WERI-Rb-1 (cell line): Measurements from ENCODE around the gene CFL2.

Experiments
- DNase-seq: peaks from one replicate; pipeline ENCODE4 v3.0.0-alpha.2; 2020
- H3K27ac ChIP-seq: fragments of 250-450 bp; sonication (Bioruptor Pico); 2 replicates; pipeline ENCODE4 v1.5.1; 2020; ENCODE audit warnings: mild to moderate bottlenecking, moderate library complexity
- H3K27me3 ChIP-seq: fragments of 250-450 bp; sonication (Bioruptor Pico); 2 replicates; pipeline ENCODE4 v1.5.1; 2021; ENCODE audit warnings: mild to moderate bottlenecking, low read depth, moderate library complexity; ENCODE audit not compliant: insufficient read depth, severe bottlenecking
- H3K36me3 ChIP-seq: fragments of 250-450 bp; sonication (Bioruptor Pico); 2 replicates; pipeline ENCODE4 v1.5.1; 2020; ENCODE audit warnings: mild to moderate bottlenecking, moderate library complexity
- H3K4me3 ChIP-seq: 2 replicates; pipeline ENCODE4 v1.5.1; 2011; ENCODE audit warnings: low read depth, mild to moderate bottlenecking, control low read depth, low read length
- H3K9me3 ChIP-seq: fragments of 250-450 bp; sonication (Bioruptor Pico); 2 replicates; pipeline ENCODE4 v1.5.1; 2021; ENCODE audit warnings: mild to moderate bottlenecking, moderate library complexity; ENCODE audit not compliant: severe bottlenecking
- TF ChIP-seq, protein P1 (sequence below): IDR thresholded peaks from 2 replicates; pipeline ENCODE4 v1.5.1; 2011; ENCODE audit warnings: low read depth, mild to moderate bottlenecking, control low read depth, inconsistent platforms, low read length

The CFL2 gene

DNA sequence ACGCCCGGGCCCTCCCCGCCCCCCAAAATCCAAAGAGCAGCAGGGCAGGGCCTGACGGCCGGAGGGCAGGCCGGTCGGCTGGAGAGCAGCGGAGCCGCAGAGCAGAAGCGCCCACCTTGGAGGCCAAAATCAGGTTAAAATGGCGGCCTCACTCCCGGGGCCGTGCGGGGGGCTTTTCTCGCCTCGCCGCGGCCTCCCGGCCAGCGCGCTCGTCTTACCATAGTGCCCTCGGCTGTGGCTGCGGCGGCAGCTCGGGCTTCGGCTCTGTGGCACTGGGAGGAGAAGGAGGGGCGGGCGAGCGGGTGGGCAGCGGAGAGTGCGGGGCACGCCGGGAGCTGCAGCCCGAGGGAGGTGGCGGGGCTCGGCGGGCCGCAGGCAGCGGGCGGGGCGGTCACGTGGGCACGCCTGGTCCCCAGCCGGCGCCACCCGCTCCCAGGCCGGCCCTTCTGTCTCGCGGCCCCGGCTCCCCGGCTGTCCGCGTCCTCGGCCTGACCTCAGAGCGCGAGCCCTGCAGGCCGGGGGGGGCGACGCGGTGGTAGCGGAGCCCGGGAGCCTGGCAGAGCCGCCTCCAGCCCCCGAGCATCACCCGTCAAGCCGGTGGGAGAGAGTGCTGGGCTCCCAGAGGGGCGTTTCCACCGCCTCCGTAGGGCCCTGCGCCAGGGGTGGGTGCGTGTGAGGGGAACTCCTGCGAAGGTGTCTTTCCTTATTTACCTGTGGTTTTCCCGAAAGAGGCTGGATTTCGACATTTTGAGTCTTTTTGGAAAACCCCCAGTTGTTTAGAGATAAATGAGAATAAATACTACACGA lies at the start of gene CFL2:
CFL2 (minus strand) TSS at position 274 of the 807 bp plus-strand sequence; CDS start at position 221, 53 bp downstream.
- TF ChIP-seq, protein P1, sequence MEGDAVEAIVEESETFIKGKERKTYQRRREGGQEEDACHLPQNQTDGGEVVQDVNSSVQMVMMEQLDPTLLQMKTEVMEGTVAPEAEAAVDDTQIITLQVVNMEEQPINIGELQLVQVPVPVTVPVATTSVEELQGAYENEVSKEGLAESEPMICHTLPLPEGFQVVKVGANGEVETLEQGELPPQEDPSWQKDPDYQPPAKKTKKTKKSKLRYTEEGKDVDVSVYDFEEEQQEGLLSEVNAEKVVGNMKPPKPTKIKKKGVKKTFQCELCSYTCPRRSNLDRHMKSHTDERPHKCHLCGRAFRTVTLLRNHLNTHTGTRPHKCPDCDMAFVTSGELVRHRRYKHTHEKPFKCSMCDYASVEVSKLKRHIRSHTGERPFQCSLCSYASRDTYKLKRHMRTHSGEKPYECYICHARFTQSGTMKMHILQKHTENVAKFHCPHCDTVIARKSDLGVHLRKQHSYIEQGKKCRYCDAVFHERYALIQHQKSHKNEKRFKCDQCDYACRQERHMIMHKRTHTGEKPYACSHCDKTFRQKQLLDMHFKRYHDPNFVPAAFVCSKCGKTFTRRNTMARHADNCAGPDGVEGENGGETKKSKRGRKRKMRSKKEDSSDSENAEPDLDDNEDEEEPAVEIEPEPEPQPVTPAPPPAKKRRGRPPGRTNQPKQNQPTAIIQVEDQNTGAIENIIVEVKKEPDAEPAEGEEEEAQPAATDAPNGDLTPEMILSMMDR = no peak
- peak; percentile 83 for DNase-seq
- Histone ChIP-seq H3K36me3 (peaks cover 7% of the 10 kb centered on the region), H3K27ac (peak within 1 kb of the TSS; percentile 79), H3K9me3 (no peaks in the 10 kb centered on the region), H3K27me3 (peaks cover 20% of the 10 kb centered on the region), H3K4me3 (peak within 1 kb of the TSS; percentile 85)

DNA sequence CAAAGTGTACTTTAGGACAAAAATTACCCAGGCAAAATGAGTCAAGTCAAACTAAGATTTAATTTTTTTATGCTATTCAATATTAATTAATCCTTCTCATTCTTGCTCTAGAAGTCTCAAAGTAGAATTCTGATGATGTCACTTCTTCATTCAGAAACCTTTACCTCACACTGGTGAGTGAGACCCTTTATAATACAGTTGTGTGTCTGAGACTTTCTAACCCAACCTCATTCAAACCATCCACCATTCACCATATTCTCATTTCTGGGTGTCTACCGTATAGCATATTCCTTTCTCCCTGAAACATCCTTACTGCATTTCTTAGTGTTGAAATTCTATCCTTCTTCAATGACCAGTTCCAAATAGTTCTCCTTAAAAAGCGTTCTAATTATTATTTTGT lies 40.8 kb upstream of the CFL2 start:
- Histone ChIP-seq H3K27ac (no peak overlapping the region), H3K4me3 (no peak overlapping the region), H3K27me3 (no peaks in the 10 kb centered on the region), H3K9me3 (no peaks in the 10 kb centered on the region), H3K36me3 (peaks cover 52% of the 10 kb centered on the region)
- DNase-seq = no peak
- TF ChIP-seq, protein P1 = no peak

DNA sequence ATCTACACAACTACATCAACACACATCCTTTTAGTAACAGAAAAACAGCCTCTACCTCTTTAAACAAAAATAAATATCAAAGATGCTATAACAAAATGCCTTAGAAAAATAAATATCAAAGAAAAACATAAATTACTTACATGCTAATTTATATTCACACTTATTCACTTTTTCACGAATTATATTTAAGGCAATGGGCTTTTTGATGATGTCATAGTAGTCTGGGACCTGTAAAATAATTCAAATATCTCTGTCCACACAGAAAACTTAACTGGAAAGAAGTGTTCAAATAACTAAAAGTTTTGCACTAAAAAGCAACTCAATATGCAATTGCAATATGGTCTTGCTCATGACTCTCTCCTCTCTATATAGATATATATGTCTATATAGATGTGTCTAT lies 40.3 kb upstream of the CFL2 start:
- DNase-seq = no peak
- Histone ChIP-seq H3K36me3 (peaks cover 47% of the 10 kb centered on the region), H3K4me3 (no peak overlapping the region), H3K27me3 (no peaks in the 10 kb centered on the region), H3K9me3 (no peaks in the 10 kb centered on the region), H3K27ac (no peak overlapping the region)
- TF ChIP-seq, protein P1 = no peak

DNA sequence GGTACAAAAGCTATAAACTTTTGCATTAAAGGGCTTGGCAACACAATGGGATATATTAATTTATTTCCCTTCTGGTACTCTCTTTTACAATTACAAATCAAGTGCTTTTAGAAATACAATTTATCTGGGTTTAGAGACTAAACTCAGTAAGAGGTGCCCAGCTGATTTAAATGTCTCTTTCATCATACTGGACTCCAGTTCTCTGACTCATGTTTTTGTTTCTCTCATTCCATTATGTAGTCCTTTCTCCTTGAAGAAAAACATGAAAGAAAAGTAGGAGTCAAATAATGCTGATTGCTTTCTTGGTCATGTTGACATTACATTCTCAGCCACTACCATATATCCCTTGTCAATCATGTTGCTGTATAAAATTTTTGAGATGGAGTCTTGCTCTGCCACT lies 36.3 kb upstream of the CFL2 start:
- TF ChIP-seq, protein P1 = no peak
- no peaks in the 10 kb centered on the region for H3K27me3 ChIP-seq
- H3K9me3 ChIP-seq = no peaks in the 10 kb centered on the region
- no peak overlapping the region for H3K4me3 ChIP-seq
- no peak for DNase-seq
- H3K27ac ChIP-seq = no peak overlapping the region
- peaks cover 20% of the 10 kb centered on the region for H3K36me3 ChIP-seq

DNA sequence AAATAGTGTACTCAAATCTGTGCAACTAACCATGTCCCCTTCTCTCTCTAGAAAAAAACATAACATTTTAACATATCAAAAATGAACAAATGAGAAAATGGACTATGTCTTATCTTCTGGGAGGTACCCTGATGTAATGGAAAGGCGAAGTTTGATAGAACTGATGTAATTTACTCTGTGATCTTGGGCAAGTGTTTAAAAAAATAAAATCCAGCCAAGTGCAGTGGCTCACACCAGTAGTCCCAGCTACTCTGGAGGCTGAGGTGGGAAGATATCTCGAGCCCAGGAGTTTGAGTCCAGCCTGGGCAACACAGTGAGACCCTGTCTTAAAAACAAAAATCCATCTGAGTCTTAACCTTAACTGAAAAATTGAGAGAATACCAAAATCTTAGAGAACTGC lies 35.8 kb upstream of the CFL2 start:
- no peak overlapping the region for H3K4me3 ChIP-seq
- H3K27ac ChIP-seq = no peak overlapping the region
- TF ChIP-seq, protein P1 = no peak

DNA sequence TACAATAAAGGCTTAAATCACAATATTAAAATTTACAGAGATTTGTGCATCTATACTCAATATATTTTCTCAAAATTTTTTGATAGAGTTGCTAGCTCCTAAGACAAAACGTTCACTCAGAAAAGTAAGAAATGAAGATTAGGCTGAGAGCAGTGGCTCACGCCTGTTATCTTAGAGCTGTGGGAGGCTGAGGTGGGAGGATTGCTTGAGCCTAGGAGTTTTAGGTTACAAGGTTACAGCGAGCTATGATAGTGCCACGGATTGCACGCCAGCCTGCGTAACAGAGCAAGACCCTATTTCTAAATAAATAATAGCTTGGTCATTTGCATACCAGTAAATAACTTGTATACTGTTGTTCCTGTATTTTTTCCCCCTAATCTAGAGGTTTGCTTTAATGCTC lies 35.0 kb upstream of the CFL2 start:
- H3K27me3 ChIP-seq = no peaks in the 10 kb centered on the region
- no peak overlapping the region for H3K27ac ChIP-seq
- peaks cover 15% of the 10 kb centered on the region for H3K36me3 ChIP-seq
- H3K4me3 ChIP-seq = no peak overlapping the region
- TF ChIP-seq, protein P1 = no peak
- no peak for DNase-seq
- H3K9me3 ChIP-seq = no peaks in the 10 kb centered on the region

More for the DNA sequence above, 35.8 kb upstream of the CFL2 start:
- Histone ChIP-seq H3K9me3 (no peaks in the 10 kb centered on the region), H3K36me3 (peaks cover 16% of the 10 kb centered on the region), H3K27me3 (no peaks in the 10 kb centered on the region)
- DNase-seq = no peak
